ENCODE results near the gene IFNL4.
A peak's percentile ranks its signal among the peaks of the same experiment; 100 is the strongest.
"Not testable (repeated sequence)": the region's sequence is repeated elsewhere in the genome, so short reads cannot be mapped to it uniquely, and the experiment has no call there.

The IFNL4 gene

DNA sequence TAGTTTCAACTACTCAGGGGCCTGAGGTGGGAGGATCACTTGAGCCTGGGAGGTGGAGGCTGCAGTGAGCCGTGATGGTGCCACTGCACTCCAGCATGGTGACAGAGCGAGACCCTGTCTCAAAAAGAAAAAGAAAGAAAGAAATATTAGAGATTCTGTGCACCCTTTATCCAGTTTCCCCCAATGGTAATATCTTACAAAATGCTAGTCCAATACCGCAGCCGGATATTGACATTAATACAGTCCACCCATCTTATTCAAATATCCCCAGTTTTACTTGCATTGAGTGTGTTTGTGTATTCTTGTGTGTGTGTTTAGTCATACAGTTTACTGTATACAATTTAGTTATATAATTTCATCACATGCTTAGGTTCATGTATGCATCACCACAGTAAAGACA is 8.6 kb upstream of the IFNL4 start:
- DNase-seq (ENCODE audit: low read depth): no peak

- DNase-seq (ENCODE audit: low read depth): no peak
These were observed 6.1 kb upstream of the IFNL4 start for GRCh38 chr19:39254531-39255345.

GRCh38 chr19:39253374-39254149 is 4.9 kb upstream of the IFNL4 start:
- no peak for DNase-seq (ENCODE audit: low read depth)

DNA sequence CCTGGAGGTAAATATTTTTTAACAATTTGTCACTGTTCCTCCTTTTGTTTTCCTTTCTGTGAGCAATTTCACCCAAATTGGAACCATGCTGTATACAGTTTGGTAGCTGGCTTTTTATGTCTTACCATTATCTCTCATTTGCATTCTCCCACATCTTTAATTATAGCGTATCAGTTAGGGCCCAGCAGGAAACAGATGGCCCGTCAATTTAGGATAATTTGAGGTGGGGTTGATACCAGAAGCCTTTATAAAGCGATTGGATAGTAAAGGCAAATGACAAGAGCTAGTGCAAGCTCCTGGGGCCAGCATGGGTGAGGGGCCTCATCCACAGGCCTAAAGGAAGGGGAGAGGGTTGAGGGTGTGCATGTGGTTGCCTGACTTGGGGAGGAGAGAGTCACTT is 3.8 kb upstream of the IFNL4 start:
- no peak for DNase-seq (ENCODE audit: low read depth)

DNA sequence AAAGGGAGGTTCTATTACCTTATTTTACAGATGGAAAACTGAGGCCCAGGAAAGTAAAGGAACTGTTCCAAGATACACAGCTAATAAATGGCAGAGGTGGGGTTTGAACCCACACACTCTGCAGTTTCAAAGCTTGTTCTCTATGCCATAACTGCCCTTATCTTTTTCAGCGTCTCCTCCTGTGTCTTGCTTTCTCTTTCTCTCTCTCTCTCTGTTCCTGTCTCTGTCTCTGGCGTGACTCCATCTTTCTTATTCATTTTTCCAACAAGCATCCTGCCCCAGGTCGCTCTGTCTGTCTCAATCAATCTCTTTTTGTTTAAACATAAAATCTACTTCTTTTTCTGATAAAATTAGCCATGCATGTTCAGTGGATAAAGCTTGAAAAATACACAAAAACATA is 3.2 kb upstream of the IFNL4 start:
- DNase-seq (ENCODE audit: low read depth): no peak

- no peak for DNase-seq (ENCODE audit: low read depth)
These were observed 2.4 kb upstream of the IFNL4 start for GRCh38 chr19:39251081-39251480.

GRCh38 chr19:39247701-39248664 is 673 bp downstream of the IFNL4 start:
- DNase-seq (ENCODE audit: low read depth): no peak

- no peak for DNase-seq (ENCODE audit: low read depth)
These were observed 1.5 kb downstream of the IFNL4 start for GRCh38 chr19:39246951-39247669.

DNA sequence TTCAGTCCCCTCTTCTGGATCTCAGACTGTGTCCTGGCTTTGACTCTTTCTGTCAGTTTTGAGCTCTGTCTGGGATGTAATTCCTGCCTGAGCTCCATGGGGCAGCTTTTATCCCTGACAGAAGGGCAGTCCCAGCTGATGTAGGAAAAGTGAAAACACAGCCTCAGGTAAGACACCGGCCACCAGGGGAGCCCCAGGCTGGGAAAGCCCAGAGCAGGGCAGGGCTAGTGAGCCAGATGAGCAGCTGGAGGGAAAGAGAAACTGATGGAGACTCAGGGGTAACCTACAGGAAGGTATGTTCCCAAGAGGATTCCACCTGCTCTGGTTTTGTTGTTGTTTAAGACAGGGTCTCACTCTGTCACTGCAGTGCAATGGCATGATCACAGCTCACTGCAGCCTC is 3.5 kb downstream of the IFNL4 start:
- not testable (repeated sequence) for DNase-seq (ENCODE audit: low read depth)

GRCh38 chr19:39244410-39245100 is 4.1 kb downstream of the IFNL4 start, which contains the start of gene IFNL3:
IFNL3 (minus strand) TSS chr19:39245006; CDS start chr19:39244967, 39 bp downstream.
- DNase-seq (ENCODE audit: low read depth): not testable (repeated sequence)

DNA sequence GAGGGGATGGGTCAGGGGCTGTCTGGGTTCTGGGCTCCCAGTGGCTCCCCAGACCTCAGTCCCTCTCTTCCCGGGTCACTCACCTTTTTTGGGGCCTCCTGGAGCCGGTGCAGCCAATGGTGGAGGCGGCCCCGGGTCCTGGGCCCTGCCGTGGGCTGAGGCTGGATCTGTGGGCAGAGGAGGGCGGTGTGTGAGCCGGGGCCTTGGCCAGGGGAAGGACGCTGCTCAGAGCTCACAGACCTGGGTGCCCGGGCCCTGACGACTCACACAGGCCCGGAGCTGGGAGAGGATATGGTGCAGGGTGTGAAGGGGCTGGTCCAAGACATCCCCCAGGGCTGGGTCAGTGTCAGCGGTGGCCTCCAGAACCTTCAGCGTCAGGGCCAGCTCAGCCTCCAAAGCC is 4.9 kb downstream of the IFNL4 start:
- not testable (repeated sequence) for DNase-seq (ENCODE audit: low read depth)

- DNase-seq (ENCODE audit: low read depth): no peak
These were observed 8.2 kb downstream of the IFNL4 start for GRCh38 chr19:39240421-39240820.

- no peak for DNase-seq (ENCODE audit: low read depth)
These were observed 9.7 kb downstream of the IFNL4 start for GRCh38 chr19:39238944-39239343.

GRCh38 chr19:39238209-39238608 is 10.4 kb downstream of the IFNL4 start:
- DNase-seq (ENCODE audit: low read depth): no peak

GRCh38 chr19:39237200-39238184 is 11.2 kb downstream of the IFNL4 start:
- peak; percentile 17 for DNase-seq (ENCODE audit: low read depth)

GRCh38 chr19:39236527-39236926 is 12.1 kb downstream of the IFNL4 start:
- DNase-seq (ENCODE audit: low read depth): no peak

DNA sequence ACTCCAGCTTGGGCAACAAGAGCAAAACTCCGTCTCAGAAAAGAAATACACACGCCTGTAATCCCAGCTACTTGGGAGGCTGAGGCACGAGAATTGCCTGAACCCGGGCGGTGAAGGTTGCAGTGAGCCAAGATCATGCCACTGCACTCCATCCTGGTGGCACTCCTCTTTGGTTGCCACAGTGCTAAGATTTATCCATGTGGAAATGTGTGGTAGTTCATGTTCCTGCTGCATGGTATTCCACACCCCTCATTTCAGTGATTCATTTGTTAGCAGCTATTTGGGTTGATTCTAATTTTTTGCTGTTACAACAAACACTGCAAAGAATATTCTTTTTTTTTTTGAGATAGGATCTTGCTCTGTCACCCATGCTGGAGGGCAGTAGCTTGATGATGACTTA is 15.9 kb downstream of the IFNL4 start:
- DNase-seq (ENCODE audit: low read depth): no peak

- no peak for DNase-seq (ENCODE audit: low read depth)
These were observed 18.4 kb downstream of the IFNL4 start for GRCh38 chr19:39230096-39230764.

DNA sequence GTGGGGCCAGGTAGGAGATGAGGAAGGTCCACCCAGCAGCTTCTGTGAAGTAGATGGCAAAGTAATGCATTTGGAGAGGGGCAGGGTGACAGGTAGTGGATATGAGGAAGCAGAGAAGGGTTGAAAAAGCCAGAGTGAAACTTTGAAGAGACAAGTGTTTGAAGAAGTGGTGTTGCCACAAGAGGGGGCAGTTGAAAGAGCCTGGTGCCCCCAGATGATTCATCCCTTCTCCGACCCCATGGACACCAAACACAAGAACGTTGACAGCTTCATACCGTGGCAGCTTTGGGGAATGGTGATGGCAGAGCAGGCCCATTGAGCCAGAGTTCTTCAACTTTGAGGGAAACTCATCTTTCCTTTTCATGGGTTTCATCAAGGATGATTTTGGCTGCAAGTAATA is 23.7 kb downstream of the IFNL4 start:
- no peak for DNase-seq (ENCODE audit: low read depth)

Measured in ELR (cell line).